Renal cortex interstitium (tissue), 11 donors: ENCODE data around the gene VAC14. TPM values are rescaled to one million over a fixed set of nuclear protein-coding genes. Genes with fewer than 3 reads are reported as not detected.
"Not testable (repeated sequence)": the region's sequence is repeated elsewhere in the genome, so short reads cannot be mapped to it uniquely, and the experiment has no call there.

ENCODE experiments used
- DNase-seq, 11 donors: peaks; one replicate each; pipeline ENCODE4 v3.0.0-alpha.2; 2013; ENCODE audit warnings: low read depth in 9 of 11, low spot score in 4 of 11; ENCODE audit errors: extremely low read depth in 1 of 11
- polyA plus RNA-seq, 3 donors: library from polyadenylated mRNA; unstranded; fragments of 120-200 nt; gene quantifications; one replicate each; pipeline ENCODE4 v1.2.1, GENCODE V29; 2013; ENCODE audit not compliant: insufficient read length in 3 of 3

VAC14 gene
- polyA plus RNA-seq, 3 donors: 38.3 to 44.0 (median 44.0) TPM

- peak in 4 of 11 donors; percentile 72 to 80 (median 76) for DNase-seq
Measured at GRCh38 chr16:70750893-70751467, 50.0 kb downstream of the VAC14 start.

- peak in 1 of 11 donors; percentile 60 for DNase-seq
Measured at GRCh38 chr16:70749681-70750601, 51.0 kb downstream of the VAC14 start.

GRCh38 chr16:70749006-70749678, 51.8 kb downstream of the VAC14 start:
- no peak for DNase-seq

- no peak for DNase-seq
Measured at GRCh38 chr16:70747703-70748631, 53.0 kb downstream of the VAC14 start.

GRCh38 chr16:70746708-70747424, 54.1 kb downstream of the VAC14 start:
- no peak for DNase-seq

- no peak for DNase-seq
Measured at GRCh38 chr16:70746040-70746707, 54.8 kb downstream of the VAC14 start.

- no peak for DNase-seq
Measured at GRCh38 chr16:70745536-70746025, 55.4 kb downstream of the VAC14 start.

- DNase-seq: no peak
Measured at GRCh38 chr16:70744366-70744765, 56.6 kb downstream of the VAC14 start.

- DNase-seq: no peak
Measured at GRCh38 chr16:70743791-70744190, 57.2 kb downstream of the VAC14 start.

GRCh38 chr16:70742967-70743366, 58.0 kb downstream of the VAC14 start:
- not testable (repeated sequence) for DNase-seq

- DNase-seq: no peak
Measured at GRCh38 chr16:70741783-70742125, 59.2 kb downstream of the VAC14 start.

GRCh38 chr16:70740914-70741782, 59.8 kb downstream of the VAC14 start:
- no peak for DNase-seq

GRCh38 chr16:70740174-70740913, 60.6 kb downstream of the VAC14 start:
- no peak for DNase-seq

GRCh38 chr16:70739389-70739788, 61.6 kb downstream of the VAC14 start:
- no peak for DNase-seq

- DNase-seq: no peak
Measured at GRCh38 chr16:70738083-70738977, 62.6 kb downstream of the VAC14 start.
